TTC549 (cell line): ENCODE data around the gene ADI1.

Source experiments
- FAIRE-seq: peaks from 2 replicates; lab custom pipeline; 2012; peaks lifted over from hg19 to GRCh38; lab: Jason Lieb, UNC

The ADI1 gene

GRCh38 chr2:3519255-3520205 lies at the start of gene ADI1:
TSS of gene ADI1 (minus strand) at chr2:3519531. CDS start at chr2:3519487, 44 bp downstream.
- FAIRE-seq, result no peak

- no peak for FAIRE-seq
Measured at GRCh38 chr2:3566806-3567205, 47.5 kb upstream of the ADI1 start.

GRCh38 chr2:3565117-3565516 lies 45.8 kb upstream of the ADI1 start:
- no peak for FAIRE-seq

GRCh38 chr2:3563521-3563976 lies 44.2 kb upstream of the ADI1 start:
- no peak for FAIRE-seq

- FAIRE-seq, result peak; percentile 98
Measured at GRCh38 chr2:3558205-3559014, 39.1 kb upstream of the ADI1 start, which contains the start of gene RNASEH1. TSS of gene RNASEH1 (minus strand) at chr2:3558333. CDS start at chr2:3558260, 73 bp downstream.

- FAIRE-seq, result no peak
Measured at GRCh38 chr2:3557639-3558204, 38.4 kb upstream of the ADI1 start.

- no peak for FAIRE-seq
Measured at GRCh38 chr2:3553946-3554345, 34.6 kb upstream of the ADI1 start.

- no peak for FAIRE-seq
Measured at GRCh38 chr2:3547915-3548314, 28.6 kb upstream of the ADI1 start.

GRCh38 chr2:3545788-3546478 lies 26.6 kb upstream of the ADI1 start:
- no peak for FAIRE-seq

GRCh38 chr2:3543023-3543683 lies 23.8 kb upstream of the ADI1 start:
- no peak for FAIRE-seq

- FAIRE-seq, result no peak
Measured at GRCh38 chr2:3542107-3542506, 22.8 kb upstream of the ADI1 start.

GRCh38 chr2:3539836-3540235 lies 20.5 kb upstream of the ADI1 start:
- no peak for FAIRE-seq

GRCh38 chr2:3536682-3537632 lies 17.6 kb upstream of the ADI1 start:
- no peak for FAIRE-seq

- FAIRE-seq, result no peak
Measured at GRCh38 chr2:3535794-3536681, 16.7 kb upstream of the ADI1 start.

GRCh38 chr2:3535467-3535793 lies 16.1 kb upstream of the ADI1 start:
- FAIRE-seq, result no peak

- no peak for FAIRE-seq
Measured at GRCh38 chr2:3534251-3534814, 15.0 kb upstream of the ADI1 start.

GRCh38 chr2:3533836-3534235 lies 14.5 kb upstream of the ADI1 start:
- FAIRE-seq, result no peak

- FAIRE-seq, result no peak
Measured at GRCh38 chr2:3532941-3533340, 13.6 kb upstream of the ADI1 start.
